Neural progenitor cell (in vitro differentiated cells): Measurements from ENCODE around the gene USP2.

Experiments used
- CTCF ChIP-seq: fragments of 200-600 bp; sonication (generic); IDR thresholded peaks from 2 replicates; pipeline ENCODE4 v1.5.1; 2017; ENCODE audit warnings: antibody characterized with exemption, mild to moderate bottlenecking
- EZH2 ChIP-seq: fragments of 200-600 bp; sonication (generic); IDR thresholded peaks from 2 replicates; pipeline ENCODE4 v1.6.1; 2017; ENCODE audit warnings: antibody characterized with exemption, mild to moderate bottlenecking, moderate library complexity
- EZH2phosphoT487 ChIP-seq: fragments of 200-600 bp; sonication (generic); IDR thresholded peaks from 2 replicates; pipeline ENCODE4 v1.6.1; 2017; ENCODE audit warnings: antibody characterized with exemption

- TF ChIP-seq CTCF (no peak), EZH2 (no peak), EZH2phosphoT487 (no peak)
Measured at GRCh38 chr11:119421351-119421750, 39.9 kb upstream of the USP2 start.
